Naive thymus-derived CD4-positive, alpha-beta T cell (primary cell): ENCODE data around the gene NANP. TPM values are rescaled to one million over a fixed set of nuclear protein-coding genes. Genes with fewer than 3 reads are reported as not detected.
A peak's percentile ranks its signal among the peaks of the same experiment; 100 is the strongest.

Experiments used
- ATAC-seq: fragments of 150-1000 bp; cut with Tn5 transposase; 2 replicates; pipeline ENCODE4 v1.10.0; 2021; ENCODE audit warnings: mild to moderate bottlenecking, moderate library complexity
- CTCF ChIA-PET: fragments of 350-600 bp; sonication (Branson Sonifier 250); formaldehyde crosslinking; loops from one replicate; lab custom pipeline; 2021; ENCODE audit warnings: antibody characterized with exemption; lab: Charles Lee
- POLR2A ChIA-PET: fragments of 350-600 bp; sonication (Branson Sonifier 250); formaldehyde crosslinking; loops from one replicate; lab custom pipeline; 2021; ENCODE audit warnings: antibody characterized with exemption, inconsistent platforms; lab: Charles Lee
- DNase-seq, 9 donors: peaks; one replicate each; pipeline versions ENCODE4 v3.0.0 to v3.0.0-alpha.2; 2020 to 2022; ENCODE audit warnings: mixed read lengths in 1 of 9
- H3K27ac ChIP-seq: one replicate; pipeline ENCODE4 v1.7.0; 2013; ENCODE audit warnings: mild to moderate bottlenecking, low read depth, low read length, moderate library complexity
- H3K27me3 ChIP-seq, 2 donors: one replicate each; pipeline ENCODE4 v1.7.0; 2013; ENCODE audit warnings: low read length in 2 of 2, mild to moderate bottlenecking in 2 of 2, moderate library complexity in 2 of 2; ENCODE audit not compliant: control insufficient read depth in 2 of 2, insufficient read depth in 2 of 2
- H3K36me3 ChIP-seq, 3 experiments: 1 replicate in 2 of 3; 2 replicates in 1 of 3; pipeline ENCODE4 v1.7.0; 2013; ENCODE audit warnings: low read length in 3 of 3, mild to moderate bottlenecking in 3 of 3, moderate library complexity in 1 of 3; ENCODE audit not compliant: insufficient read depth in 3 of 3, control insufficient read depth in 2 of 3
- H3K4me1 ChIP-seq, 2 donors: one replicate each; pipeline ENCODE4 v1.7.0; 2013; ENCODE audit warnings: low read length in 2 of 2, mild to moderate bottlenecking in 2 of 2, moderate library complexity in 1 of 2; ENCODE audit not compliant: control insufficient read depth in 2 of 2, insufficient read depth in 2 of 2
- H3K4me3 ChIP-seq: 2 replicates; pipeline ENCODE4 v1.7.0; 2013; ENCODE audit warnings: mild to moderate bottlenecking, low read length
- H3K9me3 ChIP-seq, 3 experiments: 1 replicate in 2 of 3; 2 replicates in 1 of 3; pipeline ENCODE4 v1.7.0; 2013; ENCODE audit warnings: low read length in 3 of 3; ENCODE audit not compliant: control insufficient read depth in 2 of 3
- H3K27ac Mint-ChIP-seq, 9 donors: one replicate each; pipeline ENCODE4 v1.8.0; 2020 to 2022; ENCODE audit warnings: mixed read lengths in 9 of 9, mild to moderate bottlenecking in 8 of 9, moderate library complexity in 5 of 9, inconsistent platforms in 2 of 9
- H3K27me3 Mint-ChIP-seq, 5 donors: one replicate each; pipeline ENCODE4 v1.8.0; 2021 to 2022; ENCODE audit warnings: mixed read lengths in 5 of 5, mild to moderate bottlenecking in 1 of 5
- H3K36me3 Mint-ChIP-seq, 5 donors: one replicate each; pipeline ENCODE4 v1.8.0; 2020 to 2022; ENCODE audit warnings: mixed read lengths in 5 of 5, mild to moderate bottlenecking in 3 of 5, inconsistent platforms in 1 of 5
- H3K4me1 Mint-ChIP-seq, 7 donors: one replicate each; pipeline ENCODE4 v1.8.0; 2020 to 2022; ENCODE audit warnings: mixed read lengths in 7 of 7, mild to moderate bottlenecking in 3 of 7, inconsistent platforms in 1 of 7
- H3K4me3 Mint-ChIP-seq, 10 donors: one replicate each; pipeline ENCODE4 v1.8.0; 2020 to 2022; ENCODE audit warnings: mild to moderate bottlenecking in 10 of 10, mixed read lengths in 10 of 10, moderate library complexity in 6 of 10, inconsistent platforms in 2 of 10
- H3K9me3 Mint-ChIP-seq, 11 donors: one replicate each; pipeline ENCODE4 v1.8.0; 2020 to 2022; ENCODE audit warnings: mixed read lengths in 11 of 11, mild to moderate bottlenecking in 4 of 11, inconsistent platforms in 1 of 11, moderate library complexity in 1 of 11
- intact Hi-C, 2 donors: fragments of 100-400 bp; cut with micrococcal nuclease; formaldehyde crosslinking; loops; one replicate each; pipeline ENCODE4 v1.15.1; 2023
- polyA plus RNA-seq, 2 donors: library from polyadenylated mRNA; unstranded; fragments of 300-500 nt; fragmentation: Illumina TruSeq; gene quantifications; one replicate each; pipeline ENCODE4 v1.2.3, GENCODE V29; 2021
- total RNA-seq, 6 experiments: library from RNA in 5 of 6; stranded (reverse) in 5 of 6; gene quantifications; 1 replicate in 5 of 6; 2 replicates in 1 of 6; pipeline ENCODE4 v1.2.3 and lab custom pipeline; 2021 to 2026

Gene NANP
- total and polyA plus RNA-seq, 7 experiments from 2014 or later: 0.75 to 7.0 (median 1.6) TPM

DNA sequence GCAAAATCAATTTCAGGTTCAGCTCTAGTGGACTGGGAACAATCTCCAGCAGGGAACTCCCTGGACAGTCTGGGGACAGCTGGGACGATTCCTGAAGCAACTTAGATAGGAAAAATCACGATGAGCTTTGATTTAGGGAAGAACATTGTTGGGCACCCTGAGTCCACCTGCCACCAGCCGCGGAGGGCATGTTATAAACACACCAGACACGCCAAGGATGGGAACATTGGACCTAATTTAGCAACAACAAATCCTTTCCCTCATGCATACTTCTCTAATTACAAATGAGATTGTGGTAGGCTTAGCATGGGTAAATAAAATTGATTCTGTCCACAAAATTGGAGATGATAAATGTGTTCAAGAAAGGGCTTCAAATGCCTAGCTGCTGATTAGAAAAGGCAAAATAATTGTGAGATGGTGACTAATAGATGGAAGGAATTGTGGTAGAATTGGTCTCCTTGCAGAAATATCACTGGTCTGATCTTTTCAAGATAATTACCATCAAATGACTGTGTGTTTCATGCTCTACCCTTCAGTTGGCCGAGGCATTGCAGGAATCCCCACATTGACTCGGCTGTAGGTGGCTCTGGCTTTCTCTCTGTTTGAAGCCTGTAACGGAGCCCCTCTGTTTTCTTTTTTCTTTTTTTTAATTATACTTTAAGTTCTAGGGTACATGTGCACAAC, 6.1 kb upstream of the NANP start:
- H3K27ac Mint-ChIP-seq: no peak overlapping the region
- no peaks in the 10 kb centered on the region for H3K27me3 ChIP-seq
- CTCF ChIA-PET: no interaction called here
- no peaks in the 10 kb centered on the region for H3K4me1 ChIP-seq
- H3K9me3 ChIP-seq: no peaks in the 10 kb centered on the region
- ATAC-seq: no peak
- peaks cover 0 to 7% (median 2%) of the 10 kb centered on the region in 7 donors for H3K4me1 Mint-ChIP-seq
- H3K9me3 Mint-ChIP-seq: peaks cover 0 to 21% (median 3%) of the 10 kb centered on the region in 11 donors
- no peak overlapping the region for H3K27ac ChIP-seq
- H3K4me3 Mint-ChIP-seq: no peak overlapping the region
- no peaks in the 10 kb centered on the region for H3K27me3 Mint-ChIP-seq
- H3K36me3 ChIP-seq: no peaks in the 10 kb centered on the region
- POLR2A ChIA-PET: no interaction called here
- H3K4me3 ChIP-seq: no peak overlapping the region
- peaks cover 5 to 44% (median 13%) of the 10 kb centered on the region in 5 donors for H3K36me3 Mint-ChIP-seq
- intact Hi-C loops: loop anchor here in 1 of 2 donors (10.0 kb wide), 1 partner anchor 635 kb away; the partner anchor contains the start of gene APMAP
- no peak for DNase-seq

GRCh38 chr20:25626779-25627178, 3.0 kb upstream of the NANP start:
- ChIA-PET CTCF (no interaction called here), POLR2A (interaction anchor here (0.6 kb wide), 1 partner anchor 220 kb away, joined by 3 read pairs; no protein-coding TSS in a partner anchor)
- H3K27ac Mint-ChIP-seq: no peak overlapping the region

DNA sequence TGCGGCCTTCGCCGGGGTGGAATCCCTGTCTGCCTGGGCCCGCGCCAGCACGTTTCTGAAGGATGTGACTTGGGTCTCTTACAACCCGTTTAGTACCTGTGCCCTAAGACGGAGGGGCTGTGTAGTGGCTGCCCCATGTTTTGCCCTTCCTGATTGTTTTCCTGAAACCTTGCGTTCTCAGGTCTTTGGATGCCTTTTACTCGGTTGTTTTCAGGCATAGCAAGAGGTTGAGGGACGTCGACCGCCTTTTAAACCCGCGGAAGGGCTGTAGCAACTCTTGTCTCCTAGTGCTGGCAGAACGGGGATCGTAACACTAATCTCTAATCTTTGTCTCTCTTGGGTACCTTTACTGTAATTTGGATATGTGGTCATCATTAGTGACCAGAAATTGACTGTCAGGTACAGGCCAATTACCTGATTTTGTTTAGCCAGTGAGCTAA, 706 bp upstream of the NANP start:
- ChIA-PET POLR2A (interaction anchor here (0.7 to 0.9 kb wide), 2 partner anchors 75 to 715 kb away, joined by 4 to 5 read pairs; no protein-coding TSS in a partner anchor), CTCF (no interaction called here)
- Mint-ChIP-seq H3K4me3 (peak overlapping the region; percentile 86 to 96 (median 94)), H3K9me3 (peaks cover 0 to 9% (median 2%) of the 10 kb centered on the region in 11 donors), H3K36me3 (peaks cover 0 to 29% (median 5%) of the 10 kb centered on the region in 5 donors), H3K4me1 (peaks cover 14 to 33% (median 18%) of the 10 kb centered on the region in 7 donors), H3K27ac (peak overlapping the region; percentile 74 to 96 (median 87)), H3K27me3 (peaks cover 0 to 3% (median 0%) of the 10 kb centered on the region in 5 donors)
- Histone ChIP-seq H3K4me1 (peaks cover 0 to 12% of the 10 kb centered on the region in 2 donors), H3K36me3 (peaks cover 0 to 10% (median 0%) of the 10 kb centered on the region in 3 experiments), H3K4me3 (peak overlapping the region; percentile 96), H3K9me3 (no peaks in the 10 kb centered on the region), H3K27me3 (no peaks in the 10 kb centered on the region), H3K27ac (peak overlapping the region; percentile 70)
- ATAC-seq: no peak
- intact Hi-C loops: loop anchor here (1.0 to 10.0 kb wide), 11 partner anchors 39 to 630 kb away; partner anchors contain the start of genes ACSS1 (in 2 of the 2), GINS1 (in 2 of the 2), PYGB (in 2 of the 2) and ZNF337 (in 2 of the 2)
- DNase-seq: peak in 1 of 9 donors; percentile 37

More at GRCh38 chr20:25626779-25627178, 3.0 kb upstream of the NANP start:
- H3K36me3 ChIP-seq: peaks cover 0 to 10% (median 0%) of the 10 kb centered on the region in 3 experiments
- peaks cover 0 to 3% (median 0%) of the 10 kb centered on the region in 5 donors for H3K27me3 Mint-ChIP-seq
- intact Hi-C loops: loop anchor here in 1 of 2 donors (10.0 kb wide), 1 partner anchor 632 kb away; the partner anchor contains the start of gene APMAP
- H3K9me3 ChIP-seq: no peaks in the 10 kb centered on the region
- H3K27ac ChIP-seq: no peak overlapping the region
- peaks cover 0 to 32% (median 5%) of the 10 kb centered on the region in 5 donors for H3K36me3 Mint-ChIP-seq
- DNase-seq (no peak), ATAC-seq (no peak)
- H3K4me1 ChIP-seq: peaks cover 0 to 12% of the 10 kb centered on the region in 2 donors
- peaks cover 13 to 20% (median 18%) of the 10 kb centered on the region in 7 donors for H3K4me1 Mint-ChIP-seq
- peaks cover 0 to 21% (median 2%) of the 10 kb centered on the region in 11 donors for H3K9me3 Mint-ChIP-seq
- H3K4me3 Mint-ChIP-seq: no peak overlapping the region
- H3K27me3 ChIP-seq: no peaks in the 10 kb centered on the region
- no peak overlapping the region for H3K4me3 ChIP-seq

- H3K27me3 Mint-ChIP-seq: peaks cover 0 to 3% (median 0%) of the 10 kb centered on the region in 5 donors
- peaks cover 0 to 9% (median 2%) of the 10 kb centered on the region in 11 donors for H3K9me3 Mint-ChIP-seq
- DNase-seq (peak in 3 of 9 donors; percentile 1 to 57 (median 10)), ATAC-seq (peak; percentile 3)
- peak overlapping the region; percentile 86 to 96 (median 94) for H3K4me3 Mint-ChIP-seq
- intact Hi-C loops: loop anchor here (1.0 to 10.0 kb wide), 11 partner anchors 38 to 630 kb away; partner anchors contain the start of genes ABHD12 (in 2 of the 2), ACSS1 (in 2 of the 2), APMAP (in 2 of the 2) and PYGB (in 2 of the 2)
- ChIA-PET POLR2A (no interaction called here), CTCF (no interaction called here)
- H3K9me3 ChIP-seq: no peaks in the 10 kb centered on the region
- peak overlapping the region; percentile 9 to 96 (median 84) for H3K27ac Mint-ChIP-seq
- H3K27ac ChIP-seq: peak overlapping the region; percentile 70
- H3K4me3 ChIP-seq: peak overlapping the region; percentile 96
- peaks cover 0 to 20% (median 4%) of the 10 kb centered on the region in 5 donors for H3K36me3 Mint-ChIP-seq
- H3K27me3 ChIP-seq: no peaks in the 10 kb centered on the region
- peaks cover 0 to 10% (median 0%) of the 10 kb centered on the region in 3 experiments for H3K36me3 ChIP-seq
- H3K4me1 Mint-ChIP-seq: peaks cover 14 to 34% (median 18%) of the 10 kb centered on the region in 7 donors
- H3K4me1 ChIP-seq: peaks cover 0 to 12% of the 10 kb centered on the region in 2 donors
These were observed 534 bp downstream of the NANP start for GRCh38 chr20:25623225-25623735.

- peaks cover 0 to 15% (median 0%) of the 10 kb centered on the region in 5 donors for H3K36me3 Mint-ChIP-seq
- H3K4me3 Mint-ChIP-seq: peak overlapping the region; percentile 86 to 96 (median 94)
- ChIA-PET CTCF (no interaction called here), POLR2A (interaction anchor here (0.6 kb wide), 1 partner anchor 88 kb away, joined by 3 read pairs; no protein-coding TSS in a partner anchor)
- Histone ChIP-seq H3K4me1 (peaks cover 0 to 12% of the 10 kb centered on the region in 2 donors), H3K36me3 (peaks cover 0 to 10% (median 0%) of the 10 kb centered on the region in 3 experiments), H3K4me3 (peak overlapping the region; percentile 96), H3K9me3 (no peaks in the 10 kb centered on the region), H3K27ac (peak overlapping the region; percentile 70), H3K27me3 (no peaks in the 10 kb centered on the region)
- peaks cover 0 to 5% (median 1%) of the 10 kb centered on the region in 11 donors for H3K9me3 Mint-ChIP-seq
- DNase-seq: peak in 1 of 9 donors; percentile 24
- peaks cover 0 to 3% (median 0%) of the 10 kb centered on the region in 5 donors for H3K27me3 Mint-ChIP-seq
- intact Hi-C loops: loop anchor here (1.0 to 10.0 kb wide), 11 partner anchors 37 to 630 kb away; partner anchors contain the start of genes ABHD12 (in 2 of the 2), ACSS1 (in 2 of the 2), APMAP (in 2 of the 2) and PYGB (in 2 of the 2)
- H3K4me1 Mint-ChIP-seq: peaks cover 14 to 34% (median 21%) of the 10 kb centered on the region in 7 donors
- H3K27ac Mint-ChIP-seq: peak overlapping the region; percentile 9 to 96 (median 78)
- no peak for ATAC-seq
These were observed 1.2 kb downstream of the NANP start for GRCh38 chr20:25622450-25623224.
